ENCODE results near the gene FPGS. TPM values are rescaled to one million over a fixed set of nuclear protein-coding genes. Genes with fewer than 3 reads are reported as not detected.

Gene FPGS
- total and polyA plus RNA-seq, 4 donors: 20.4 to 61.1 (median 42.7) TPM

- no peak for DNase-seq (ENCODE audit: low spot score)
- Histone ChIP-seq H3K36me3 (ENCODE audit: control insufficient read depth in 4 of 4, insufficient read depth in 3 of 4, low read depth in 1 of 4, low read length in 3 of 4) (no peaks in the 10 kb centered on the region), H3K27ac (ENCODE audit: low read depth in 1 of 2, low read length in 2 of 2) (no peak overlapping the region), H3K4me1 (ENCODE audit: control insufficient read depth in 4 of 4, insufficient read depth in 4 of 4, low read length in 3 of 4) (peaks cover 0 to 10% (median 8%) of the 10 kb centered on the region in 4 donors), H3K9ac (ENCODE audit: low read depth in 1 of 2, low read length in 2 of 2) (no peak overlapping the region), H3K27me3 (ENCODE audit: control insufficient read depth in 4 of 4, insufficient read depth in 4 of 4, low read length in 3 of 4) (no peaks in the 10 kb centered on the region), H3K4me3 (ENCODE audit: low read depth in 1 of 3, low read length in 3 of 3) (peak overlapping the region in 1 of 3 donors; percentile 54), H3K9me3 (ENCODE audit: control insufficient read depth in 4 of 4, low read length in 3 of 4) (no peaks in the 10 kb centered on the region)
- 7% methylated on average over 19 of the region's 19 CpGs for WGBS
- TF ChIP-seq ATF3 (IDR thresholded peaks at IDR 0.05) (no peak), YY1 (IDR thresholded peaks at IDR 0.05) (peak; percentile 0), RXRA (IDR thresholded peaks at IDR 0.05) (peak in 1 of 2 donors; percentile 2), GABPA (IDR thresholded peaks at IDR 0.05 in 1 of 2, conservative IDR thresholded peaks at IDR 0.05 in 1 of 2) (peak in 1 of 2 donors; percentile 25)
Measured at GRCh38 chr9:127771570-127772189, 31.0 kb upstream of the FPGS start.

- DNase-seq (ENCODE audit: low spot score): no peak
- 96% methylated on average over 5 of the region's 5 CpGs for WGBS
- H3K4me1 ChIP-seq (ENCODE audit: control insufficient read depth in 4 of 4, insufficient read depth in 4 of 4, low read length in 3 of 4): peaks cover 0 to 10% (median 8%) of the 10 kb centered on the region in 4 donors
Measured at GRCh38 chr9:127772603-127773002, 30.1 kb upstream of the FPGS start.

More at GRCh38 chr9:127772603-127773002, 30.1 kb upstream of the FPGS start:
- Histone ChIP-seq H3K27me3 (ENCODE audit: control insufficient read depth in 4 of 4, insufficient read depth in 4 of 4, low read length in 3 of 4) (no peaks in the 10 kb centered on the region), H3K4me3 (ENCODE audit: low read depth in 1 of 3, low read length in 3 of 3) (no peak overlapping the region), H3K36me3 (ENCODE audit: control insufficient read depth in 4 of 4, insufficient read depth in 3 of 4, low read depth in 1 of 4, low read length in 3 of 4) (no peaks in the 10 kb centered on the region), H3K9ac (ENCODE audit: low read depth in 1 of 2, low read length in 2 of 2) (no peak overlapping the region), H3K9me3 (ENCODE audit: control insufficient read depth in 4 of 4, low read length in 3 of 4) (no peaks in the 10 kb centered on the region), H3K27ac (ENCODE audit: low read depth in 1 of 2, low read length in 2 of 2) (no peak overlapping the region)
- TF ChIP-seq NR2F2 (IDR thresholded peaks at IDR 0.05) (no peak), FOXA1 (IDR thresholded peaks at IDR 0.05) (no peak), MAX (IDR thresholded peaks at IDR 0.05) (no peak), FOXA2 (IDR thresholded peaks at IDR 0.05) (no peak), TAF1 (conservative IDR thresholded peaks at IDR 0.05) (no peak), HNF4A (conservative IDR thresholded peaks at IDR 0.05) (no peak), RXRA (IDR thresholded peaks at IDR 0.05) (no peak), SP1 (IDR thresholded peaks at IDR 0.05) (no peak), ZBTB33 (IDR thresholded peaks at IDR 0.05) (no peak), JUND (IDR thresholded peaks at IDR 0.05) (no peak), GABPA (IDR thresholded peaks at IDR 0.05 in 1 of 2, conservative IDR thresholded peaks at IDR 0.05 in 1 of 2) (no peak), REST (IDR thresholded peaks at IDR 0.05) (no peak), RAD21 (IDR thresholded peaks at IDR 0.05) (no peak), YY1 (IDR thresholded peaks at IDR 0.05) (no peak), EGR1 (IDR thresholded peaks at IDR 0.05; ENCODE audit: low read depth in 2 of 2) (no peak)

All from liver (tissue), 9 donors.